ENCODE results near the gene NACC1.

GRCh38 chr19:13127051-13127450 lies 9.0 kb downstream of the NACC1 start:
- no peak for TF ChIP-seq ZNF776 (tag by site-specific recombination; IDR thresholded peaks at IDR 0.05; ENCODE audit: borderline replicate concordance)
- no peak for TF ChIP-seq REST (tag by site-specific recombination; IDR thresholded peaks at IDR 0.05)
- TF ChIP-seq CTCF (tag by site-specific recombination; IDR thresholded peaks at IDR 0.05), result no peak
